Measurements from ENCODE around the gene SHC4.

DNA sequence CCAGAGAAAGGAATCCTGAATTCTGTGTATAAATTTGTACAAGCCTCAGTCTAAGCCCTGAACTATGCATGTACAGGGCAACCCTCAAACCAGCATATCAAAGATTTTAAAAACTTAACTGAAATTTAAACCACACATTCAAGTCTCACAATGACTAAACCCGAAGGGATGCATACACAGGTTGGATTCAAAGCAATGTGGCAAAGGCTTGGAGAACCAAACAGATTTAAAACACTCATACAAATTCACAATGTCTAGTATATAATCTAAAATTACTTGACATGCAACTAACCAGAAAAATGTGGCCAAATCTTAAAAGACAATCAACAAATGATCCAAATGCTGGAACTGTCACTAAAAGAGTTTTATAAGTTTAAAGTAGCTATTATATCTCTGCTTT is 189.2 kb downstream of the SHC4 start:
- TF ChIP-seq, protein P1, sequence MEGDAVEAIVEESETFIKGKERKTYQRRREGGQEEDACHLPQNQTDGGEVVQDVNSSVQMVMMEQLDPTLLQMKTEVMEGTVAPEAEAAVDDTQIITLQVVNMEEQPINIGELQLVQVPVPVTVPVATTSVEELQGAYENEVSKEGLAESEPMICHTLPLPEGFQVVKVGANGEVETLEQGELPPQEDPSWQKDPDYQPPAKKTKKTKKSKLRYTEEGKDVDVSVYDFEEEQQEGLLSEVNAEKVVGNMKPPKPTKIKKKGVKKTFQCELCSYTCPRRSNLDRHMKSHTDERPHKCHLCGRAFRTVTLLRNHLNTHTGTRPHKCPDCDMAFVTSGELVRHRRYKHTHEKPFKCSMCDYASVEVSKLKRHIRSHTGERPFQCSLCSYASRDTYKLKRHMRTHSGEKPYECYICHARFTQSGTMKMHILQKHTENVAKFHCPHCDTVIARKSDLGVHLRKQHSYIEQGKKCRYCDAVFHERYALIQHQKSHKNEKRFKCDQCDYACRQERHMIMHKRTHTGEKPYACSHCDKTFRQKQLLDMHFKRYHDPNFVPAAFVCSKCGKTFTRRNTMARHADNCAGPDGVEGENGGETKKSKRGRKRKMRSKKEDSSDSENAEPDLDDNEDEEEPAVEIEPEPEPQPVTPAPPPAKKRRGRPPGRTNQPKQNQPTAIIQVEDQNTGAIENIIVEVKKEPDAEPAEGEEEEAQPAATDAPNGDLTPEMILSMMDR (optimal IDR thresholded peaks at IDR 0.05 in 1 of 3, IDR thresholded peaks at IDR 0.05 in 1 of 3, conservative IDR thresholded peaks at IDR 0.05 in 1 of 3; ENCODE audit: extremely low read depth in 1 of 3, insufficient read depth in 2 of 3, low read length in 3 of 3) = no peak
- no peak for TF ChIP-seq EZH2 (IDR thresholded peaks at IDR 0.05; ENCODE audit: low read length)
